Transverse colon (tissue), 4 donors: ENCODE measurements around the gene UNC13A. TPM values are rescaled to one million over a fixed set of nuclear protein-coding genes. Genes with fewer than 3 reads are reported as not detected.

ENCODE experiments used
- DNase-seq: peaks from one replicate; pipeline ENCODE4 v3.0.0-alpha.2; 2019
- H3K27ac ChIP-seq, 4 donors: fragments of 200-600 bp; sonication (generic); 2 replicates each; pipeline ENCODE4 v1.5.1; 2016 to 2018; ENCODE audit warnings: inconsistent platforms in 4 of 4
- H3K27me3 ChIP-seq: fragments of 200-600 bp; sonication (generic); 2 replicates; pipeline ENCODE4 v1.5.1; 2017; ENCODE audit warnings: inconsistent platforms
- H3K36me3 ChIP-seq, 4 donors: fragments of 200-600 bp; sonication (generic); 2 replicates each; pipeline ENCODE4 v1.5.1; 2017 to 2019; ENCODE audit warnings: inconsistent platforms in 4 of 4
- H3K4me1 ChIP-seq, 4 donors: fragments of 200-600 bp; sonication (generic); 2 replicates each; pipeline ENCODE4 v1.5.1; 2017 to 2020; ENCODE audit warnings: inconsistent platforms in 4 of 4
- H3K4me3 ChIP-seq, 4 donors: fragments of 200-600 bp; sonication (generic); 1 replicate in 1 of 4; 2 replicates in 3 of 4; pipeline versions ENCODE4 v1.5.1 to v1.6.1; 2017 to 2019; ENCODE audit warnings: inconsistent platforms in 4 of 4
- H3K9me3 ChIP-seq, 2 donors: fragments of 200-600 bp; sonication (generic); 2 replicates each; pipeline ENCODE4 v1.5.1; 2017 to 2019; ENCODE audit warnings: inconsistent platforms in 2 of 2
- EP300 ChIP-seq: sonication (generic); formaldehyde crosslinking; IDR thresholded peaks from one replicate; pipeline ENCODE4 v1.6.1; 2017; ENCODE audit warnings: antibody characterized with exemption, low read depth
- POLR2A ChIP-seq: fragments of 450-650 bp; IDR thresholded peaks from one replicate; pipeline ENCODE4 v1.6.1; 2016; ENCODE audit warnings: antibody characterized with exemption, mild to moderate bottlenecking, moderate library complexity
- POLR2AphosphoS5 ChIP-seq, 3 donors: sonication (generic); formaldehyde crosslinking; IDR thresholded peaks; one replicate each; pipeline ENCODE4 v1.6.1; 2016; ENCODE audit warnings: antibody characterized with exemption in 3 of 3
- WGBS, 2 donors: methylation state at CpG; one replicate each; pipeline ENCODE4 v1.1.5; 2018; ENCODE audit warnings: low coverage in 1 of 2; 5-methylcytosine and 5-hydroxymethylcytosine counted together
- in situ Hi-C, 4 donors: fragments of 200-750 bp; cut with MboI; loops; one replicate each; pipeline versions ENCODE4 v1.15.0 to v1.15.1; 2017; ENCODE audit warnings: low sequenced_read_pairs in 3 of 4, low pct_ligation_motif_present in 1 of 4, low pct_unique_long_range_greater_than_20kb in 1 of 4
- intact Hi-C: fragments of 100-400 bp; cut with DNase I; formaldehyde crosslinking; loops from one replicate; pipeline ENCODE4 v1.15.1; 2023; ENCODE audit warnings: low total_unique reads
- total RNA-seq, 4 donors: library from RNA; depleted of rRNA; stranded (reverse); fragments of >200 nt; gene quantifications; one replicate each; pipeline ENCODE4 v1.1.0, GENCODE V29; 2016
- TF ChIP-seq, protein P1 (sequence below), 5 experiments: fragments of 200-600 bp in 3 of 5; fragments of 450-650 bp in 2 of 5; sonication (generic) in 3 of 5; IDR thresholded peaks; 1 replicate in 2 of 5; 2 replicates in 3 of 5; pipeline ENCODE4 v1.5.1; 2016 to 2017; ENCODE audit warnings: antibody characterized with exemption in 5 of 5, inconsistent platforms in 3 of 5, mild to moderate bottlenecking in 2 of 5, moderate library complexity in 1 of 5

UNC13A gene
- total RNA-seq, 4 donors from 2014 or later = under 0.01 to 1.9 (median 0.30) TPM

DNA sequence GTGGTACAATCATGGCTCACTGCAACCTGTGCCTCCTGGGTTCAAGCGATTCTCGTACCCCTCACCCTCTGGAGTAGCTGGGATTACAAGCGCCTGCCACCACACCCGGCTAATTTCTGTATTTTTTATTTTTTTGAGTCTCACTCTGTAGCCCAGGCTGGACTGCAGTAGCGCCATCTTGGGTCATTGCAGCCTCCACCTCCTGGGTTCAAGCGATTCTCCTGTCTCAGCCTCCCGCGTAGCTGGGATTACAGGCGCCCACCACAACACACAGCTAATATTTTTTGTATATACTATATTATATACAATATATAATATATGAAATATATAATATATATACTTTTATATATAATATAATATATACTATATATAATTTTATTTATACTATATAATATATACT lies 80.2 kb downstream of the UNC13A start:
- H3K27me3 ChIP-seq = peaks cover 29% of the 10 kb centered on the region
- in situ Hi-C loops = no loop called here
- no peak for DNase-seq
- no peak overlapping the region for H3K4me3 ChIP-seq
- peaks cover 4 to 11% (median 9%) of the 10 kb centered on the region in 4 donors for H3K4me1 ChIP-seq
- intact Hi-C loops = no loop called here
- no peak for TF ChIP-seq POLR2A
- TF ChIP-seq, protein P1, sequence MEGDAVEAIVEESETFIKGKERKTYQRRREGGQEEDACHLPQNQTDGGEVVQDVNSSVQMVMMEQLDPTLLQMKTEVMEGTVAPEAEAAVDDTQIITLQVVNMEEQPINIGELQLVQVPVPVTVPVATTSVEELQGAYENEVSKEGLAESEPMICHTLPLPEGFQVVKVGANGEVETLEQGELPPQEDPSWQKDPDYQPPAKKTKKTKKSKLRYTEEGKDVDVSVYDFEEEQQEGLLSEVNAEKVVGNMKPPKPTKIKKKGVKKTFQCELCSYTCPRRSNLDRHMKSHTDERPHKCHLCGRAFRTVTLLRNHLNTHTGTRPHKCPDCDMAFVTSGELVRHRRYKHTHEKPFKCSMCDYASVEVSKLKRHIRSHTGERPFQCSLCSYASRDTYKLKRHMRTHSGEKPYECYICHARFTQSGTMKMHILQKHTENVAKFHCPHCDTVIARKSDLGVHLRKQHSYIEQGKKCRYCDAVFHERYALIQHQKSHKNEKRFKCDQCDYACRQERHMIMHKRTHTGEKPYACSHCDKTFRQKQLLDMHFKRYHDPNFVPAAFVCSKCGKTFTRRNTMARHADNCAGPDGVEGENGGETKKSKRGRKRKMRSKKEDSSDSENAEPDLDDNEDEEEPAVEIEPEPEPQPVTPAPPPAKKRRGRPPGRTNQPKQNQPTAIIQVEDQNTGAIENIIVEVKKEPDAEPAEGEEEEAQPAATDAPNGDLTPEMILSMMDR (IDR thresholded peaks at IDR 0.05) = no peak
- TF ChIP-seq POLR2AphosphoS5 (IDR thresholded peaks at IDR 0.05) = no peak
- TF ChIP-seq EP300 = no peak
- 90 to 95% methylated on average over 7 to 9 of the region's 9 CpGs for WGBS, 2 donors
- H3K27ac ChIP-seq = no peak overlapping the region
- H3K9me3 ChIP-seq = no peaks in the 10 kb centered on the region
- no peaks in the 10 kb centered on the region for H3K36me3 ChIP-seq

- H3K4me3 ChIP-seq = peak overlapping the region in 2 of 4 donors; percentile 26 to 41
- 19 to 40% methylated on average over 1 to 18 of the region's 18 CpGs for WGBS, 2 donors
- DNase-seq = no peak
- intact Hi-C loops (no loop called here), in situ Hi-C loops (no loop called here)
- no peak overlapping the region for H3K27ac ChIP-seq
- peaks cover 40% of the 10 kb centered on the region for H3K27me3 ChIP-seq
- no peaks in the 10 kb centered on the region for H3K9me3 ChIP-seq
- TF ChIP-seq POLR2A (no peak), EP300 (no peak), POLR2AphosphoS5 (IDR thresholded peaks at IDR 0.05) (no peak)
- TF ChIP-seq, protein P1 (IDR thresholded peaks at IDR 0.05) = no peak
- H3K36me3 ChIP-seq = no peaks in the 10 kb centered on the region
- peaks cover 4 to 11% (median 9%) of the 10 kb centered on the region in 4 donors for H3K4me1 ChIP-seq
These were observed 81.5 kb downstream of the UNC13A start for GRCh38 chr19:17606590-17607185.

GRCh38 chr19:17605761-17606589 lies 82.2 kb downstream of the UNC13A start:
- H3K36me3 ChIP-seq = no peaks in the 10 kb centered on the region
- in situ Hi-C loops = no loop called here
- TF ChIP-seq EP300 (no peak), POLR2AphosphoS5 (IDR thresholded peaks at IDR 0.05) (peak in 1 of 3 donors; percentile 8)
- TF ChIP-seq, protein P1 (IDR thresholded peaks at IDR 0.05) = peak in 4 of 5 experiments; percentile 36 to 61 (median 51)
- DNase-seq = peak; percentile 72
- peaks cover 4 to 11% (median 9%) of the 10 kb centered on the region in 4 donors for H3K4me1 ChIP-seq
- peaks cover 47% of the 10 kb centered on the region for H3K27me3 ChIP-seq
- WGBS, 2 donors = 3% methylated on average over 42 of the region's 85 CpGs; no CpG with 5 or more reads in 1 of the 2 donors
- peak overlapping the region; percentile 1 to 49 (median 34) for H3K27ac ChIP-seq
- intact Hi-C loops = no loop called here
- peak overlapping the region in 3 of 4 donors; percentile 8 to 41 (median 26) for H3K4me3 ChIP-seq
- no peaks in the 10 kb centered on the region for H3K9me3 ChIP-seq

GRCh38 chr19:17605117-17605516 lies 83.0 kb downstream of the UNC13A start:
- 80% methylated on average over 8 of the region's 8 CpGs; no CpG with 5 or more reads in 1 of the 2 donors for WGBS, 2 donors
- peaks cover 4 to 11% (median 9%) of the 10 kb centered on the region in 4 donors for H3K4me1 ChIP-seq
- no peak overlapping the region for H3K4me3 ChIP-seq
- H3K9me3 ChIP-seq = no peaks in the 10 kb centered on the region
- no peak overlapping the region for H3K27ac ChIP-seq
- no peak for TF ChIP-seq POLR2A
- TF ChIP-seq POLR2AphosphoS5 (IDR thresholded peaks at IDR 0.05) = no peak
- TF ChIP-seq, protein P1 (IDR thresholded peaks at IDR 0.05) = no peak
- TF ChIP-seq EP300 = no peak
- DNase-seq = no peak
- in situ Hi-C loops (no loop called here), intact Hi-C loops (no loop called here)
- no peaks in the 10 kb centered on the region for H3K36me3 ChIP-seq
- H3K27me3 ChIP-seq = peaks cover 54% of the 10 kb centered on the region
